Liver (tissue), 3 donors: ENCODE data around the gene ENHO.

Experiments used
- CTCF ChIP-seq: fragments of 150-350 bp; IDR thresholded peaks from 2 replicates; pipeline ENCODE4 v1.5.1; 2017; ENCODE audit warnings: improper control_type of control experiment, low read depth, low read length; ENCODE audit not compliant: missing input control
- GABPA ChIP-seq, 2 donors: IDR thresholded peaks in 1 of 2; conservative IDR thresholded peaks in 1 of 2; 2 replicates each; pipeline ENCODE4 v1.6.1; 2016; ENCODE audit warnings: antibody characterized with exemption in 2 of 2, mild to moderate bottlenecking in 1 of 2, moderate library complexity in 1 of 2
- HNF4G ChIP-seq: IDR thresholded peaks from 2 replicates; pipeline ENCODE4 v1.6.1; 2016; ENCODE audit warnings: antibody characterized with exemption
- MAX ChIP-seq: IDR thresholded peaks from 2 replicates; pipeline ENCODE4 v1.6.1; 2016; ENCODE audit warnings: antibody characterized with exemption
- RAD21 ChIP-seq, 2 donors: IDR thresholded peaks; 2 replicates each; pipeline ENCODE4 v1.6.1; 2016; ENCODE audit warnings: antibody characterized with exemption in 2 of 2, mild to moderate bottlenecking in 2 of 2
- REST ChIP-seq: IDR thresholded peaks from 2 replicates; pipeline ENCODE4 v1.6.1; 2016; ENCODE audit warnings: antibody characterized with exemption, mild to moderate bottlenecking
- SP1 ChIP-seq: IDR thresholded peaks from 2 replicates; pipeline ENCODE4 v1.6.1; 2018; ENCODE audit warnings: antibody characterized with exemption, mild to moderate bottlenecking
- donor health status: healthy.
- donor health status: healthy.

GRCh38 chr9:34558919-34559623, 36.3 kb upstream of the ENHO start:
- TF ChIP-seq CTCF (no peak), REST (no peak), GABPA (IDR thresholded peaks at IDR 0.05 in 1 of 2, conservative IDR thresholded peaks at IDR 0.05 in 1 of 2) (no peak), MAX (no peak), SP1 (no peak), HNF4G (no peak), RAD21 (IDR thresholded peaks at IDR 0.05) (no peak)
